Measurements from ENCODE around the gene TBC1D16. TPM values are rescaled to one million over a fixed set of nuclear protein-coding genes. Genes with fewer than 3 reads are reported as not detected.

TBC1D16 gene
- total RNA-seq, 1 experiment from 2014 or later: 96.1 TPM

- DNase-seq (ENCODE audit: low spot score): no peak
- ChIA-PET CTCF (interaction anchor here (1.1 to 8.0 kb wide), 3 partner anchors 15 to 121 kb away, joined by 3 to 71 read pairs (median 5); partner anchors contain the start of gene CBX4), POLR2A (no interaction called here)
- peaks cover 65% of the 10 kb centered on the region for H3K4me1 Mint-ChIP-seq
- H3K27me3 Mint-ChIP-seq (ENCODE audit: low read depth): no peaks in the 10 kb centered on the region
- peaks cover 2% of the 10 kb centered on the region for H3K9me3 Mint-ChIP-seq
- H3K36me3 Mint-ChIP-seq: peaks cover 2% of the 10 kb centered on the region
- no peak overlapping the region for H3K4me3 Mint-ChIP-seq
- ATAC-seq: peak; percentile 10; the same call in 1 of the 2 replicates
- peak overlapping the region; percentile 78 for H3K27ac Mint-ChIP-seq
- TF ChIP-seq ZNF219 (CRISPR knock-in tag; IDR thresholded peaks at IDR 0.05; ENCODE audit: borderline replicate concordance): no peak
- no peak for TF ChIP-seq ZNF512 (CRISPR knock-in tag; IDR thresholded peaks at IDR 0.05; ENCODE audit: borderline replicate concordance)
- TF ChIP-seq TEAD1 (CRISPR knock-in tag; IDR thresholded peaks at IDR 0.05): no peak
Observed at GRCh38 chr17:79955691-79956440, 79.8 kb downstream of the TBC1D16 start.

DNA sequence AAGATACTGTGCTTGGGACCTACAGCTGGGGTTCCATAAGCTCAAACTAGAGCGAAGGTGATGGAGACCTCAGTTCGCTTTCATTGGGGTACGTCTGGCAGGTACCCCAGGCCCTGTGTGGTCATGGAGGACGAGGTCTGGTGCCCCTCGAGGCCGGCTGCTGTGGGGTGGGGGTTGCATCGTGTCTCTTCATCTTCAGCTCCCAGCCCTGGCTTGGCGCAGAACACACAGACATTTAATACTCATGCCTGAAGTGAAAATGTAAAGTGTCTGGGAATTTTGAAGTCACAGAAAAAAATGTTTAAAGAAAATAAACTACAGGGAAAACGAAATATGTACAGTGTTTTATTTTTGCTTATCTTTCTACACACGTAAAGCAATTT, 80.5 kb downstream of the TBC1D16 start:
- Mint-ChIP-seq H3K4me1 (peaks cover 72% of the 10 kb centered on the region), H3K27me3 (ENCODE audit: low read depth) (no peaks in the 10 kb centered on the region), H3K27ac (0 out of 2 replicates have a peak overlapping the region, but pooled peaks have one; percentile 32), H3K36me3 (no peaks in the 10 kb centered on the region), H3K9me3 (no peaks in the 10 kb centered on the region), H3K4me3 (no peak overlapping the region)
- DNase-seq (ENCODE audit: low spot score): no peak
- ATAC-seq: no peak
- POLR2A ChIA-PET: no interaction called here
- CTCF ChIA-PET: interaction anchor here (1.1 to 8.0 kb wide), 3 partner anchors 16 to 120 kb away, joined by 3 to 71 read pairs (median 4); no protein-coding TSS in a partner anchor
- TF ChIP-seq, protein P1, sequence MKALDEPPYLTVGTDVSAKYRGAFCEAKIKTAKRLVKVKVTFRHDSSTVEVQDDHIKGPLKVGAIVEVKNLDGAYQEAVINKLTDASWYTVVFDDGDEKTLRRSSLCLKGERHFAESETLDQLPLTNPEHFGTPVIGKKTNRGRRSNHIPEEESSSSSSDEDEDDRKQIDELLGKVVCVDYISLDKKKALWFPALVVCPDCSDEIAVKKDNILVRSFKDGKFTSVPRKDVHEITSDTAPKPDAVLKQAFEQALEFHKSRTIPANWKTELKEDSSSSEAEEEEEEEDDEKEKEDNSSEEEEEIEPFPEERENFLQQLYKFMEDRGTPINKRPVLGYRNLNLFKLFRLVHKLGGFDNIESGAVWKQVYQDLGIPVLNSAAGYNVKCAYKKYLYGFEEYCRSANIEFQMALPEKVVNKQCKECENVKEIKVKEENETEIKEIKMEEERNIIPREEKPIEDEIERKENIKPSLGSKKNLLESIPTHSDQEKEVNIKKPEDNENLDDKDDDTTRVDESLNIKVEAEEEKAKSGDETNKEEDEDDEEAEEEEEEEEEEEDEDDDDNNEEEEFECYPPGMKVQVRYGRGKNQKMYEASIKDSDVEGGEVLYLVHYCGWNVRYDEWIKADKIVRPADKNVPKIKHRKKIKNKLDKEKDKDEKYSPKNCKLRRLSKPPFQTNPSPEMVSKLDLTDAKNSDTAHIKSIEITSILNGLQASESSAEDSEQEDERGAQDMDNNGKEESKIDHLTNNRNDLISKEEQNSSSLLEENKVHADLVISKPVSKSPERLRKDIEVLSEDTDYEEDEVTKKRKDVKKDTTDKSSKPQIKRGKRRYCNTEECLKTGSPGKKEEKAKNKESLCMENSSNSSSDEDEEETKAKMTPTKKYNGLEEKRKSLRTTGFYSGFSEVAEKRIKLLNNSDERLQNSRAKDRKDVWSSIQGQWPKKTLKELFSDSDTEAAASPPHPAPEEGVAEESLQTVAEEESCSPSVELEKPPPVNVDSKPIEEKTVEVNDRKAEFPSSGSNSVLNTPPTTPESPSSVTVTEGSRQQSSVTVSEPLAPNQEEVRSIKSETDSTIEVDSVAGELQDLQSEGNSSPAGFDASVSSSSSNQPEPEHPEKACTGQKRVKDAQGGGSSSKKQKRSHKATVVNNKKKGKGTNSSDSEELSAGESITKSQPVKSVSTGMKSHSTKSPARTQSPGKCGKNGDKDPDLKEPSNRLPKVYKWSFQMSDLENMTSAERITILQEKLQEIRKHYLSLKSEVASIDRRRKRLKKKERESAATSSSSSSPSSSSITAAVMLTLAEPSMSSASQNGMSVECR (CRISPR knock-in tag; IDR thresholded peaks at IDR 0.05; ENCODE audit: borderline replicate concordance): no peak
- TF ChIP-seq ZNF317 (CRISPR knock-in tag; IDR thresholded peaks at IDR 0.05; ENCODE audit: borderline replicate concordance, low read depth) (no peak), PREB (CRISPR knock-in tag; IDR thresholded peaks at IDR 0.05; ENCODE audit: borderline replicate concordance) (no peak), ZNF671 (CRISPR knock-in tag; IDR thresholded peaks at IDR 0.05) (no peak), ESRRA (CRISPR knock-in tag; IDR thresholded peaks at IDR 0.05; ENCODE audit: borderline replicate concordance) (no peak), TCF7 (CRISPR knock-in tag; IDR thresholded peaks at IDR 0.05; ENCODE audit: low read depth) (no peak), HMGXB4 (CRISPR knock-in tag; IDR thresholded peaks at IDR 0.05) (no peak), CREB1 (CRISPR knock-in tag; IDR thresholded peaks at IDR 0.05) (no peak), CREM (CRISPR knock-in tag; IDR thresholded peaks at IDR 0.05) (no peak), TEAD4 (CRISPR knock-in tag; IDR thresholded peaks at IDR 0.05) (no peak), PRRX2 (CRISPR knock-in tag; IDR thresholded peaks at IDR 0.05) (no peak), GTF2I (CRISPR knock-in tag; conservative IDR thresholded peaks at IDR 0.05) (no peak), NFYB (CRISPR knock-in tag; conservative IDR thresholded peaks at IDR 0.05; ENCODE audit: low read depth) (no peak)
- TF ChIP-seq, protein P2, sequence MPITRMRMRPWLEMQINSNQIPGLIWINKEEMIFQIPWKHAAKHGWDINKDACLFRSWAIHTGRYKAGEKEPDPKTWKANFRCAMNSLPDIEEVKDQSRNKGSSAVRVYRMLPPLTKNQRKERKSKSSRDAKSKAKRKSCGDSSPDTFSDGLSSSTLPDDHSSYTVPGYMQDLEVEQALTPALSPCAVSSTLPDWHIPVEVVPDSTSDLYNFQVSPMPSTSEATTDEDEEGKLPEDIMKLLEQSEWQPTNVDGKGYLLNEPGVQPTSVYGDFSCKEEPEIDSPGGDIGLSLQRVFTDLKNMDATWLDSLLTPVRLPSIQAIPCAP (CRISPR knock-in tag; IDR thresholded peaks at IDR 0.05): no peak
- TF ChIP-seq, protein P3, sequence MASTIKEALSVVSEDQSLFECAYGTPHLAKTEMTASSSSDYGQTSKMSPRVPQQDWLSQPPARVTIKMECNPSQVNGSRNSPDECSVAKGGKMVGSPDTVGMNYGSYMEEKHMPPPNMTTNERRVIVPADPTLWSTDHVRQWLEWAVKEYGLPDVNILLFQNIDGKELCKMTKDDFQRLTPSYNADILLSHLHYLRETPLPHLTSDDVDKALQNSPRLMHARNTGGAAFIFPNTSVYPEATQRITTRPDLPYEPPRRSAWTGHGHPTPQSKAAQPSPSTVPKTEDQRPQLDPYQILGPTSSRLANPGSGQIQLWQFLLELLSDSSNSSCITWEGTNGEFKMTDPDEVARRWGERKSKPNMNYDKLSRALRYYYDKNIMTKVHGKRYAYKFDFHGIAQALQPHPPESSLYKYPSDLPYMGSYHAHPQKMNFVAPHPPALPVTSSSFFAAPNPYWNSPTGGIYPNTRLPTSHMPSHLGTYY (CRISPR knock-in tag; IDR thresholded peaks at IDR 0.05): no peak
- TF ChIP-seq, protein P4, sequence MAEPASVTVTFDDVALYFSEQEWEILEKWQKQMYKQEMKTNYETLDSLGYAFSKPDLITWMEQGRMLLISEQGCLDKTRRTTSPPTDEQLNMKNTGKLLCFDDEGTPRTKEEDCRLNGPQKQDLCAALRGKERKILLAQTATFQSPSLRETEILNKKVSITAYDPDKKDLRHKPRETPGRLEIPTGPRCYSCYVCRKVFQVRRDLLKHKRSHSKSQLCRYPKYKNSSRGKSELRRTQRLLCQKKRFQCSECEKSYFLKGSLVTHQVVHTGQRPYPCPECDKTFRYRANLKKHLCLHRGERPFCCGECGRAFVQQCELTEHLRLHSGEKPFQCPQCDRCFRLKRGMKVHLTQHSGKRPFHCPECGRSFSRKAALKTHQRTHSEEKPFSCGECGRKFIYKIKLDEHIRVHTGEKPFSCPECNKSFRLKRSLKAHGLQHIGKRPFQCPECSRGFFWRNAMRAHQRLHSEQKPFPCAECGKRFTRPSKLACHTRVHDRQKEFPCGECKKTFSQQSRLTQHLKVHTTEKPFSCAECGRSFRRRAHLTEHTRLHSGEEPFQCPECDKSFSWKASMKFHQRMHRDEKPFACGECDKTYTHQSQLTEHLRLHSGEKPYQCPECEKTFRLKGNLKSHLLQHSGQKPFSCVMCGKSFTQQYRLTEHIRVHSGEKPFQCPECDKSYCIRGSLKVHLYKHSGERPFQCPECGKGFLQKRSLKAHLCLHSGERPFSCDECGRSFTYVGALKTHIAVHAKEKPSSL (CRISPR knock-in tag; conservative IDR thresholded peaks at IDR 0.05): no peak
- TF ChIP-seq, protein P5, sequence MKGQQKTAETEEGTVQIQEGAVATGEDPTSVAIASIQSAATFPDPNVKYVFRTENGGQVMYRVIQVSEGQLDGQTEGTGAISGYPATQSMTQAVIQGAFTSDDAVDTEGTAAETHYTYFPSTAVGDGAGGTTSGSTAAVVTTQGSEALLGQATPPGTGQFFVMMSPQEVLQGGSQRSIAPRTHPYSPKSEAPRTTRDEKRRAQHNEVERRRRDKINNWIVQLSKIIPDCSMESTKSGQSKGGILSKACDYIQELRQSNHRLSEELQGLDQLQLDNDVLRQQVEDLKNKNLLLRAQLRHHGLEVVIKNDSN (CRISPR knock-in tag; IDR thresholded peaks at IDR 0.05): no peak
